Uterus (tissue), 2 donors: ENCODE data around the gene ADARB2.

Experiments used
- CTCF ChIP-seq, 4 experiments: fragments of 200-600 bp in 2 of 4; fragments of 450-650 bp in 2 of 4; sonication (generic) in 2 of 4; IDR thresholded peaks; one replicate each; pipeline ENCODE4 v1.5.1; 2016 to 2019; ENCODE audit warnings: antibody characterized with exemption in 4 of 4, mild to moderate bottlenecking in 2 of 4, moderate library complexity in 1 of 4
- POLR2A ChIP-seq, 2 donors: fragments of 450-650 bp; IDR thresholded peaks; one replicate each; pipeline ENCODE4 v1.6.1; 2016; ENCODE audit warnings: antibody characterized with exemption in 2 of 2, mild to moderate bottlenecking in 1 of 2, moderate library complexity in 1 of 2

GRCh38 chr10:1159131-1160061, 577.9 kb downstream of the ADARB2 start:
- no peak for TF ChIP-seq POLR2A (IDR thresholded peaks at IDR 0.05)
- TF ChIP-seq CTCF (IDR thresholded peaks at IDR 0.05), result no peak
